Upper lobe of right lung (tissue), 1 donor: ENCODE results near the gene MYLK. TPM values are rescaled to one million over a fixed set of nuclear protein-coding genes. Genes with fewer than 3 reads are reported as not detected.

Source experiments
- ATAC-seq: fragments of 200-7000 bp; cut with Tn5 transposase; one replicate; pipeline ENCODE4 v1.9.1; 2020; ENCODE audit warnings: mild to moderate bottlenecking, moderate library complexity
- DNase-seq: peaks from one replicate; pipeline ENCODE4 v3.0.0-alpha.2; 2020
- H3K27ac ChIP-seq: fragments of 200-600 bp; one replicate; pipeline ENCODE4 v1.8.0; 2022
- H3K27me3 ChIP-seq: fragments of 200-600 bp; one replicate; pipeline ENCODE4 v1.8.0; 2022; ENCODE audit warnings: mild to moderate bottlenecking
- H3K36me3 ChIP-seq: fragments of 200-600 bp; one replicate; pipeline ENCODE4 v1.8.0; 2022
- H3K4me1 ChIP-seq: fragments of 200-600 bp; one replicate; pipeline ENCODE4 v1.8.0; 2022
- H3K4me3 ChIP-seq: fragments of 200-600 bp; one replicate; pipeline ENCODE4 v1.8.0; 2022; ENCODE audit warnings: mild to moderate bottlenecking
- H3K9me3 ChIP-seq: fragments of 200-600 bp; one replicate; pipeline ENCODE4 v1.8.0; 2022
- CTCF ChIP-seq: fragments of 200-600 bp; IDR thresholded peaks from one replicate; pipeline ENCODE4 v1.8.0; 2022; ENCODE audit warnings: antibody characterized with exemption
- intact Hi-C: fragments of 100-400 bp; cut with DNase I; formaldehyde crosslinking; loops from one replicate; pipeline ENCODE4 v1.11.0; 2022
- total RNA-seq: library from RNA; stranded (reverse); fragmentation: NEBNext Ultra II Directional; extraction: Animal tissue kit (Norgen Biotek cat#: 25700); gene quantifications from one replicate; pipeline ENCODE4 v1.2.1, GENCODE V29; 2021
- donor health status: DM: no; HTN: yes; CAD: no; lungs with severe emphysema.

The MYLK gene
- total RNA-seq, 1 donor from 2014 or later, result 248 TPM

GRCh38 chr3:123781571-123782275 is 102.4 kb downstream of the MYLK start:
- H3K27me3 ChIP-seq, result no peaks in the 10 kb centered on the region
- DNase-seq (no peak), ATAC-seq (no peak)
- H3K27ac ChIP-seq, result no peak overlapping the region
- H3K4me1 ChIP-seq, result peaks cover 17% of the 10 kb centered on the region
- no peak overlapping the region for H3K4me3 ChIP-seq
- H3K36me3 ChIP-seq, result no peaks in the 10 kb centered on the region
- H3K9me3 ChIP-seq, result no peaks in the 10 kb centered on the region
- TF ChIP-seq CTCF, result no peak
- intact Hi-C loops, result no loop called here

GRCh38 chr3:123781138-123781537 is 103.0 kb downstream of the MYLK start:
- H3K4me1 ChIP-seq, result peaks cover 17% of the 10 kb centered on the region
- intact Hi-C loops, result no loop called here

GRCh38 chr3:123780656-123781055 is 103.5 kb downstream of the MYLK start:
- ATAC-seq (no peak), DNase-seq (no peak)
- Histone ChIP-seq H3K27ac (no peak overlapping the region), H3K4me1 (peaks cover 17% of the 10 kb centered on the region), H3K27me3 (no peaks in the 10 kb centered on the region), H3K9me3 (no peaks in the 10 kb centered on the region), H3K4me3 (no peak overlapping the region), H3K36me3 (no peaks in the 10 kb centered on the region)
- intact Hi-C loops, result no loop called here
- no peak for TF ChIP-seq CTCF

More at GRCh38 chr3:123781138-123781537, 103.0 kb downstream of the MYLK start:
- DNase-seq, result no peak
- ATAC-seq, result peak; percentile 17
- no peak overlapping the region for H3K4me3 ChIP-seq
- H3K9me3 ChIP-seq, result no peaks in the 10 kb centered on the region
- H3K27me3 ChIP-seq, result no peaks in the 10 kb centered on the region
- no peak for TF ChIP-seq CTCF
- no peak overlapping the region for H3K27ac ChIP-seq
- H3K36me3 ChIP-seq, result no peaks in the 10 kb centered on the region

GRCh38 chr3:123779655-123780231 is 104.4 kb downstream of the MYLK start:
- TF ChIP-seq CTCF, result no peak
- intact Hi-C loops, result no loop called here
- DNase-seq (no peak), ATAC-seq (no peak)
- H3K4me3 ChIP-seq, result no peak overlapping the region
- H3K27me3 ChIP-seq, result no peaks in the 10 kb centered on the region
- H3K9me3 ChIP-seq, result no peaks in the 10 kb centered on the region
- no peaks in the 10 kb centered on the region for H3K36me3 ChIP-seq
- H3K27ac ChIP-seq, result no peak overlapping the region
- peaks cover 17% of the 10 kb centered on the region for H3K4me1 ChIP-seq

GRCh38 chr3:123778991-123779622 is 105.0 kb downstream of the MYLK start:
- intact Hi-C loops, result no loop called here
- no peak overlapping the region for H3K4me3 ChIP-seq
- H3K27me3 ChIP-seq, result no peaks in the 10 kb centered on the region
- no peaks in the 10 kb centered on the region for H3K36me3 ChIP-seq
- H3K9me3 ChIP-seq, result no peaks in the 10 kb centered on the region
- ATAC-seq, result peak; percentile 25
- H3K4me1 ChIP-seq, result peaks cover 15% of the 10 kb centered on the region
- no peak for DNase-seq
- no peak overlapping the region for H3K27ac ChIP-seq
- TF ChIP-seq CTCF, result no peak
